Ureter (tissue), 1 donor: ENCODE measurements around the gene PRTG. TPM values are rescaled to one million over a fixed set of nuclear protein-coding genes. Genes with fewer than 3 reads are reported as not detected.

ENCODE experiments used
- DNase-seq: peaks from one replicate; pipeline ENCODE4 v3.0.0-alpha.2; 2020; ENCODE audit warnings: low spot score
- total RNA-seq: library from RNA; stranded (reverse); gene quantifications from one replicate; pipeline ENCODE4 v1.2.4, GENCODE V29; 2023
- donor health status: DM: yes; HTN: yes; CAD: no.

Gene PRTG
- total RNA-seq, 1 donor from 2014 or later, result 3.7 TPM

DNA sequence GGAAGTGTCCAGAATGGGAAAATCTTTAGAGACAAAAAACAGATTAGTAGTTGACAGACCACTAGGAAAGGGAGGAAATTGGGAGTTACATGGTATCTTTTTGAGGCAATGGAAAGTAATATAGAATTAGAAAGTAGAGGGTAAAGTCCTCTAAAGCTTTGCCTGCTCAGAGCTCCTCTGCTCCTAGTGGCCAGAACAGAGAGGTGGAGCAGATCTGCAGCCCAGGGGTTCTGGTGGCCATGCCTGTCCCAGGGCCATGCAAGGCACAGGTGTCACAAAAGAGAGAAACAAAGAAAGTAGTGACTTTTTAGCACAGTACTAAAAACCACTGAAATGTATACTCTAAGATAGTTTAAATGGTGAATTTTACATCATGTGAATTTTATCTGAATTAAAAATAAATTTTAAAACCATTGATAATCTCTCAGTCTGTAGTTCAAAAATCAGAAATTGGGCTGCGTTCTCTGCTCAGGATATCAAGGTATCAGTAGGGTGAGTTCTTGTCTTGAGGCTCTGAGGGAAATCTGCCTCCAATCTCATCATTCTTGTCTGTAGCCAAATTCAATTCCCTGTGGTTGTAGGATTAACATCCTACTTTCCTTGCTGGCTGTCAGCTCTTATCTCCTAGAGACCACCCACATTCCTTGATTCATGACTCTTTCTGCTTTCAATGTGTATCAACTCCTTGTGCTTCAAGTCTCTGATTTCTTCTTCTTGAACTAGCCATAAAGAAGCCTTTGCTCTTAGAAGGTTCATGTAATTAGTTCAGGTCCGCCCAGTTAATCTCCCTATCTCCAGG lies 178.4 kb downstream of the PRTG start:
- DNase-seq, result no peak

DNA sequence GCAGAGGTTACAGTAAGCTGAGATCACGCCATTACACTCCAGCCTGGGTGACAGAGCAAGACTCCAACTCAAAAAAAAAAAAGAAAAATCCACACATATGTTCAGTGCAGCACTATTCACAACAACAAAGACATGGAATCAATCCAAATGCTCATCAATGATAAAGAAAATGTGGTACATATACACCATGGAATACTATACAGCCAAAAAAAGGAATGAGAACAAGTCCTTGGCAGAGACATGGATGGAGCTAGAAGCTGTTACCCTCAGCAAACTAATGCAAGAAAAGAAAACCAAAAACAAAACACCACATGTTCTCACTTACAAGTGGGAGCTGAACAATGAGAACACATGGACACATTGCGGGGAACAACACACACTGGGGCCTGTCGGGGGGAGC lies 180.4 kb downstream of the PRTG start:
- no peak for DNase-seq

Other genes with a start within 250 kb of the PRTG start
- 5.3 TPM for gene DNAAF4, start 234.9 kb downstream of the PRTG start, total RNA-seq
- gene PYGO1, start 154.8 kb downstream of the PRTG start, total RNA-seq, result 10.7 TPM